Transverse colon (tissue), 3 donors: ENCODE results near the gene TOR1B.

Experiments
- CTCF ChIP-seq, 5 experiments: fragments of 200-600 bp in 3 of 5; fragments of 450-650 bp in 2 of 5; sonication (generic) in 3 of 5; IDR thresholded peaks; 1 replicate in 2 of 5; 2 replicates in 3 of 5; pipeline ENCODE4 v1.5.1; 2016 to 2017; ENCODE audit warnings: antibody characterized with exemption in 5 of 5, inconsistent platforms in 3 of 5, mild to moderate bottlenecking in 2 of 5, moderate library complexity in 1 of 5
- EP300 ChIP-seq: sonication (generic); formaldehyde crosslinking; IDR thresholded peaks from one replicate; pipeline ENCODE4 v1.6.1; 2017; ENCODE audit warnings: antibody characterized with exemption, low read depth
- POLR2A ChIP-seq: fragments of 450-650 bp; IDR thresholded peaks from one replicate; pipeline ENCODE4 v1.6.1; 2016; ENCODE audit warnings: antibody characterized with exemption, mild to moderate bottlenecking, moderate library complexity

- TF ChIP-seq CTCF (IDR thresholded peaks at IDR 0.05) (no peak), EP300 (no peak), POLR2A (no peak)
Measured at GRCh38 chr9:129803676-129804060, 684 bp downstream of the TOR1B start.
